ENCODE results near the gene S100A9. TPM values are rescaled to one million over a fixed set of nuclear protein-coding genes. Genes with fewer than 3 reads are reported as not detected.

The S100A9 gene
- total and polyA plus RNA-seq, 2 of the 8 experiments (the other 6 are each of a cell fraction or from before 2014, with no cell fraction given) = not detected

DNA sequence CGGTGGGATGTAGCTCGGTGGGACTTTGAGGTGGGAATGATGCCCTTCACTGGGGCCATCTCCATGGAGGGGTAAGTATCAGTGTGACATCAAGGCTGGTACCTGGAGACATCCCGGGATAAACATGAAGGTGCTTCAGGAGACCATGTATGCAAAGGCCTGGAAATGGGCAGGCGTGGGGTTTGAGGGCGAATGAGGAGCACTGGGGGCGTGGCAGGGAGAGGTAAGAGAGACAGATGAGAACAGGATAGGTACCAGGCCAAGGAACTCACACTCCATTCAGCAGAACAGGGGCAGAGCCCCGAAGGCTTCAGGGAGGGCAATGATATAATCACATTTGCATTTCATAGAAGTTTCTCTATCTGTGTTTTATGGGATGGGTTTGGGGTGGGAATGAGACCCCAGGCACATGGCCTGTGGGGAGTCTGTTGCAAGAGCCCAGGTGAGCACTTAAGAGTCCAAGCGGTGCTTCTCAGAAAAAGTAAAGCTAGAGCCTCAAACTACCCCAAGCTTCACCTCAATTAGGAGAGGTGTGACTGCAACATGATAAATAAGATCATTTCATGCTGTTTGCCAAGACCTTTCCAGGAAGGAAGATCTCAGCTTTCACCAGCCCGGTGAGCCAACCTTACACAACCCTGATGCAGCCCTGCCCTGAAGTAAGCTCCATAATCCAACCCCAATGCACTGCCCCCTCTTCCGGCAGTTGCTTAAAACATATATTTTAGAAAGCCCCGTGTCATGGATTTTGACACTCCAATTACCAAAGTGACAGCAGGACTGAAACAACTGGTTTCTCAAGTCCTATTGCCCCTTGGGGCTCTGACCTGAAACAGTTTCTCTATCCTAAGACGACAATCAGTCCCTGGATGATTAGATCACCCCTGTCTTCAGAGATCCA is 7.4 kb downstream of the S100A9 start (continued):
- TF ChIP-seq RFX5 (IDR thresholded peaks at IDR 0.05; ENCODE audit: borderline replicate concordance, low read depth, low read length) (no peak), MAFK (IDR thresholded peaks at IDR 0.05; ENCODE audit: low read depth, low read length) (no peak), BACH1 (IDR thresholded peaks at IDR 0.05; ENCODE audit: low read length) (no peak), CBX8 (IDR thresholded peaks at IDR 0.05; ENCODE audit: borderline replicate concordance, low read depth, low read length) (no peak), SP2 (IDR thresholded peaks at IDR 0.05; ENCODE audit: low read length) (no peak), CEBPB (IDR thresholded peaks at IDR 0.05; ENCODE audit: low read depth, low read length) (no peak), CTCF (IDR thresholded peaks at IDR 0.05; ENCODE audit: control extremely low read depth in 1 of 3, insufficient read depth in 1 of 3, low read depth in 1 of 3, low read length in 3 of 3) (no peak)
- TF ChIP-seq, protein P1, sequence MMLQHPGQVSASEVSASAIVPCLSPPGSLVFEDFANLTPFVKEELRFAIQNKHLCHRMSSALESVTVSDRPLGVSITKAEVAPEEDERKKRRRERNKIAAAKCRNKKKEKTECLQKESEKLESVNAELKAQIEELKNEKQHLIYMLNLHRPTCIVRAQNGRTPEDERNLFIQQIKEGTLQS (IDR thresholded peaks at IDR 0.05; ENCODE audit: insufficient read depth, low read depth, low read length) = no peak
